ENCODE measurements around the gene DLG2.
"Not testable (repeated sequence)": the region's sequence is repeated elsewhere in the genome, so short reads cannot be mapped to it uniquely, and the experiment has no call there.

Gene DLG2

DNA sequence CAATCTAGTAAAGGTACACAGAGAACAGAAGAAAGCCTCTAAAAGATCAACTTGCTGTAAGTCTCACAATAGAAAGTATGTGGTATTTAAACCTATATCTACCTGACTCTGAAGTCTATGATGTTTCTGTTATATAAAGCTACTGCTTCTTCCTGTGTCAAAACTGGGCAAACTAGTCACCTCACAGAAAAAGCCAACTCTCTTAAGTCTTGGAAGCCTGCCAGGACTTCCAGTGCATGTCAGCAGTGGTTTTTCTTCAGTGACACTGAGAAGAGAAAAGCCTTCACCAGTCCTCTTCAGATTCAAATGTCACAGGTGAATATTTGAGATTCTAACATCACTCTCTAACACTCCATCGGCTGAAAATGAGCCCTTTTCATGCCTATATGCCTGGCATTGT is 808.0 kb downstream of the DLG2 start:
- DNase-seq = no peak

GRCh38 chr11:84817998-84818397 is 809.1 kb downstream of the DLG2 start:
- no peak for DNase-seq

DNA sequence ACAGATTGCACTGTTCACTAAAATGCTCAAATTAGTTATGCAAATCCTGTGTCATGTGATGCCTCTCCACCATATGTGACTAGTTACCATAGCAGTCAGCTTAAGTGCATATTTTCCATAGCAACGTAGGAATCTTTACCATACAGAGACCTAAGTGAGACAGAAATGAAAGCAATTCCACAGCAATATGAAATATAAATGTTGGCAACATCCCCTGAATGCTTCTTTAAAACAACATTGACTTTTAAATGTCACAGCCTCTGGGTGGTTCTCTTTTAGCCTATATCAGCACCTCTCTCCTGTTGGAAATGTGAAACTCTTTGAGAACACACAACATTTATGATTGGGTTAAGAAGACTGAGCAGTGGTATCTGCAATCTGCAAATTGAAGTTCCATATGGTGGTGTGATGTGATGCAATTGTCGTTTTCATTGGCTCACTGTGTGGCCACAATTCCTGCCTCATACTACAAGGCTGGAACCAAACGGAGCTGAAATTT is 814.6 kb downstream of the DLG2 start:
- DNase-seq = no peak

- DNase-seq = no peak
Measured at GRCh38 chr11:84806354-84806753, 820.8 kb downstream of the DLG2 start.

GRCh38 chr11:84804041-84804440 is 823.1 kb downstream of the DLG2 start:
- DNase-seq = no peak

DNA sequence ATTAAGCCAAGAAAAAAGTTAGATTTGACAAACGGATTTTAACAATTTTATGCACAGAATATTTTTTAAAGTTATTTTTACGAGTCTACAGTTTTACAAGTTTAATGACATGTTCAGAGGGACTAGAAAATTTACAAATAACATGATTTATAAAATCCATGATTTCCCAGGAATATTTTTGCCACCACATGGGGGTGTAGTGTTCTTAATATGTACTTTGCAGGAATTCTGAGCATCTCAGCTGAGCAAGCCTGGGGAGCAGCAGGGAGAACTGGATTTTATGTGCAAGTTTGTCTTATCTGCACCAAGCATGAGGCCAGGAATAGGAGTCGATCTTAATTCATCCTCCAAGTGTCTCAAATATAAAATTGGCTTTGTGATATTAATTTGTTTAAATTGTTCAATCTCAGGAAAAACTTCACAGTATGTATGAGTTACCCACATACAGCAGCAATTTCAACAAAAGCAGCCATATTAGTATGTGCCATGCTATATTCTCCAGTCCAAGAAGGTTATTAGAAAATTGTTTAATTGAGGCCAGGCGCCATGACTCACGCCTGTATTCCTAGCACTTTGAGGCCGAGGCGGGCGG is 826.3 kb downstream of the DLG2 start:
- no peak for DNase-seq

DNA sequence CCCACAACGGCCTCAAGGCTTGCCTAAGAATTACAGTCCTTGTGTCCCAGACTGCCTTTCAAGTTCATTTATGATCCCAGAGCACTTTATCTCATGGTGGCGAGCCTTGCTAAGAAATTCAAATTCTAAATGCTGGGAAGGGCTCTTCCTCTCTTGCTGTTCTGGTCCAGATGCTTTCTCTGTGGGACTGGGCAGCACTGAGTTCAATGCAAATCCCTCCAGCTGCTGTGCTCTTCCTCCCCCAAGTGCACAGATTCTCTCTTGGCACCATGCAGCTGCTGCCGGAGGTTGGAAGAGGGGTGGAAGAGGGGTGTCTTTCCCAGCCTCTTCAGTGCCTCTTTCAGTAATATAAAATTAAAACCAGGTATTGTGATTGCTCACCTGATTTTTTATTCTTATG is 828.0 kb downstream of the DLG2 start:
- DNase-seq = no peak

DNA sequence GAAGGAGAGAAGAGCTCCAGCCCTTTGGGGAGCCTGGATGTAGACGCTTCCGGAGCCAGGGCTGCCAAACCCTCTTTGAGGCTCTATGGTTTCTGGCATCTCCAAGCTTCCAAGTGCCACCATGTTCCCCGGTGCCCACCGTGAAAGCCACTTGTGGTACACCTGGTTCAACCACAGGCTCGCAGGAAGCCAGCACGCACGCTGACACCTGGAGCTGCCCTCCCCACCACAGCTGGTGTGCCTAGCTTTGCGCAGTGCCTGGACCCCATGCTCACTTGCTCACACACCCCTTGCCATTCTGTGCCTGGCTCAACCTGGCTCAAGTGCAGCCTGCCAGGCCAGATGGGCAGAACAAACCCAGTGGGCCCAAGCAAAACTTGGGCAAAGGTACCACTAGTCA is 831.4 kb downstream of the DLG2 start:
- no peak for DNase-seq

DNA sequence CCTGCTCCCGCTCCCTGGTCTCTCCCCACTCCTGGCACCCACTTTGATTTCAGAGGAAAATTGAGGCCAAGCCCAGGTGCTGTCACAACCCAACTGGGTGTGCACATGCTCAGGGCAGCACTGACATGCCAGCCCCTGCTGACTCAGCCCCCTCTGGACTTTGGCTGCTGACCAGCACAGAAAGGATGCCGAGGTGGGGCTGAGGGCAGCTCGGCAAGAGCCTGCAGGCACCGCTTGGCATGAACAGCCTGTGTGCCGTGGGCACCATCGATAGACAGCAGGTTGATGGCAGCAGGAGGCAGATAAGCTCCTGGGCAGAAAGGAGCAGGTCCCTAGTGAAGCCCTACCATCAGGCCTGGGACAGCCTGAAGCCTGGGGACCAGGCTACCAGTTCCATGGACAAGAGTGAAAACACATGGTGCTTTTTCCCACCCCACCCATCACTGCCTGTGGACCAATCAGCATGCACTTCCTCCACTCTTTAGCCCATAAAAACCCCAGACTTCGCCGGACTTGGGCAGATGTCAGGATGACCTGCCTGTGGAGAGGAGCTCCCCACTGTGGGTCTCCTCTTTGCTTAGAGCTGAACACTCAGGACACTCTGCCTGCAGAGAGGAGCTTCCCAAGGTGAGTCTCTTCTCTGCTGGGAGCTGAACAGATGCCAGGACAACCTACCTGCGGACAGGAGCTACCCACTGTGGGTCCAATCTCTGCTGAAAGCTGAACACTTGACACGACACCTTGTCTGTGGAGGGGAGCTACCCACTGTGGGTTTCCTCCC is 832.3 kb downstream of the DLG2 start:
- DNase-seq = no peak

DNA sequence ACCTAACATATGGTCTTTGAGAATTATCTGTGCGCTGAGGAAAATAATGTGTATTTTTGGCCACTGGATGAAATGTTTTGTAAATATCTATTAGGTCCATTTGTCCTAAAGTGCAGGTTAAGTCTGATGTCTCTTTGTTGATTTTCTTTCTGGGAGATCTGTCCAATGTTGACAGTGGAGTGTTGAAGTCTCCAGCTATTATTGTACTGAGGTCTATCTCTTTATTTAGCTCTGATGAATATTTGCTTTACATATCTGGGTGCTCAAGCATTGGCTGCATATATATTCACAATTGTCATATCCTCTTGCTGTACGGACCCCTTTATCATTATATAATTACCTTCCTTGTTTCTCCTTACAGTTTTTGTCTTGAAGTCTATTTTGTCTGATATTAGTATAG is 833.8 kb downstream of the DLG2 start:
- no peak for DNase-seq

DNA sequence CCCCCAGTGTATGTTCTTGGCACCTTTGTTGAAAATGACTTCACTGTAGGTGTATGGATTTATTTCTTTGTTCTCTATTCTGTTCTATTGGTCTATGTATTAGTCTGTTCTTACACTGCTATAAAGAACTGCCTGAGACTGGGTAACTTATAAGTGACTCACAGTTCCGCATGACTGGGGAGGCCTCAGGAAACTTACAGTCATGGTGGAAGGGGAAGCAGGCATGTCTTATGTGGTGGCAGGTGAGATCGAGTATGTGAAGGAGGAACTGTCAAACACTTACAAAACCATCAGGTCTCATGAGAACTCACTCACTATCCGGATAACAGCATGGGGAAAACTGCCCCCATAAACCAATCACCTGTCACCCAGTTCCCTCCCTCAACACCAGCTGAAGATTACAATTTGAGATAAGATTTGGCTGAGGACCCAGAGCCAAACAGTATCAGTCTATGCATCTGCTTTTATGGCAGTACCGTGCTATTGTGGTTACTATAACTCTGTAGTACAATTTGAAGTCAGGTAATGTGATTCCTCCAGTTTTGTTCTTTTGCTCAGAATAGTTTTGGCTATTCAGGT is 836.2 kb downstream of the DLG2 start:
- no peak for DNase-seq

GRCh38 chr11:84788220-84788619 is 838.9 kb downstream of the DLG2 start:
- DNase-seq = no peak

DNA sequence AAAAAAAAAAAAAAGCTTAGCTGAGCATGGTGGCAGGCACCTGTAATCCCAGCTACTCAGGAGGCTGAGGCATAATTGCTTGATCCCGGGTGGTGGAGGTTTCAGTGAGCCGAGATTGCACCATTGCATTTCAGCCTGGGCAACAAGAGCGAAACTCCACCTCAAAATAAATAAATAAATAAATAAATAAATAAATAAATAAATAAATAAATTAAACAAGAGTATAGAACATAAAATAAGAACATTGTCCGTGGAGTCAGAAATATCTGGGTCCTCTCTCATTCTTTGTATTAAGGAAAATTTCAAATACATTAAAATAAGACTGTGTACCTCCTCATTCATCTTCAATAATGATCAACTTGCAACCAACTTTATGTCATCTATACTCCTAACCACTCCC is 843.0 kb downstream of the DLG2 start:
- DNase-seq = not testable (repeated sequence)

- no peak for DNase-seq
Measured at GRCh38 chr11:84780689-84781293, 846.4 kb downstream of the DLG2 start.

- no peak for DNase-seq
Measured at GRCh38 chr11:84775503-84775902, 851.6 kb downstream of the DLG2 start.

DNA sequence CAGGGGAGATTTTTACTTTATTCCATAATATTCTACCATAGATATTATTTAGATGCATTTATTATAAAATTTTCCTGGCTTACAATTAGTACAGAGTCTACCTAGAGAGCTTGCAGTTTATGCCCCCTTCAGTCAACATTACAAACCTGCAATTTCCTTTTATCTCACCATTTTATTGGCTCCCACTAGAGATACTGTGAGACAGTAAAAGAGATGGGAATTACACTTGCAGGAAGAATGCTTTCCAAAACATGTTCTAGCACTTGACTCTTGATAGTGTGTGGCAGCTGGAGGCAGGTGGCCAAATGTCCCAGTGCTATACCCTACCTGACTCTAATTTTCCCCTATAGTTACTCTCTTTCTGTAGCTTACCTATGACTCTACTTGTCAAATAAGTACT is 863.2 kb downstream of the DLG2 start:
- no peak for DNase-seq

- no peak for DNase-seq
Measured at GRCh38 chr11:84757711-84758110, 869.4 kb downstream of the DLG2 start.

DNA sequence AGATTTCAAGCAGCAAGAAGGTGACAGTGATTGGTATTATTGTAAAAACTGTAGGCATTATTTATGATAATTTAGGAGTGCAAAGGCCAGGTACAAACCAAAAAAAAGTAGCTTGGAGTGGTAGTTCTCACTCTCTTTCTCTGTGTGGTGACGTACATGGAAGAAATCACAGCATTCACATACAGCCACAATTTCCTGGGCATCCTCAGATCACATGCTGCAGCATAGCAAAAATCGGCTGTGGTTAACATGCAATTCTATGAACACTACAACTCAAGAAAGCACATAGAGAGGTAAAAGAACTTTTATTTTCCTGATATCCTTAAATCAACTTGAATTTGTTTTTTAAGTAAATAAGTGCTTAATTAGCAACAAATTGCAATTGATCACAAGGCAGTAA is 875.8 kb downstream of the DLG2 start:
- no peak for DNase-seq

DNA sequence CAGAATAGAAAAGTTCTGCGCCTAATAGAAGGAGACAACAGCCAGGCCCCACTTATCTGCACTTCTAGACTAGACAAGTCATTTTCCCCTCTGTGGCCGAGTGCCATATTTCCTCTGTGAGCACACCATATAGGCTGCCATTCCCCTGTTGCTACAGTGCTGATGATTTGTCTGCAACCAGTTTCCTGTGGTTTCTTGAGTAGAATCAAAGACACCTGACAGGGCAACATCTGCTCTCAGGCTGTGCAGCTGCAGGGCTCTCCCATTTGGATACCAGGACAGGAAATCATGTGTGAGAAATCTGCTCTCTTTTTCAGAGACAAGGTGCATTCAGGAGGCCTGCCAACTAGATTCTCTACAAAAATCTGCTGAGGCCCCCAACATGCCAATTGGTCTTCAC is 879.3 kb downstream of the DLG2 start:
- no peak for DNase-seq

DNA sequence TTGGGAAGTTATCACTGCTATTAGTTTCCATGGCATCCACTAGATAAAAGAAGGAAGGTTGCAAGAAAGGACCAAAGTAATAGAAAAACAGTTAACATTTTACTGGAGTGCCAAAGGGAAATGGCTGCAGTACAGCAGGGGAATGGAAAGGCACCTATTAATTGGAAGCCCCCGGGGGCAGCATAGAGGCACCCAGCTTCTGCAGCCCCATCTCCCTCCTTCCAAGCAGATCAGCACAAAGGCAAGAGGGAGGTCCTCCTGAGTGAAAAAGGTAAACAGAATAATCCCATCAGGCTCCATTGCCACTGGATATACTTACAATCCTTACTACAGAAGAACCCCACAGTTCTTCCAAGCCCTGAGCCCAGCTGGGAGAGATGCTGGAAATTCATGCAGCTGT is 887.1 kb downstream of the DLG2 start:
- no peak for DNase-seq

DNA sequence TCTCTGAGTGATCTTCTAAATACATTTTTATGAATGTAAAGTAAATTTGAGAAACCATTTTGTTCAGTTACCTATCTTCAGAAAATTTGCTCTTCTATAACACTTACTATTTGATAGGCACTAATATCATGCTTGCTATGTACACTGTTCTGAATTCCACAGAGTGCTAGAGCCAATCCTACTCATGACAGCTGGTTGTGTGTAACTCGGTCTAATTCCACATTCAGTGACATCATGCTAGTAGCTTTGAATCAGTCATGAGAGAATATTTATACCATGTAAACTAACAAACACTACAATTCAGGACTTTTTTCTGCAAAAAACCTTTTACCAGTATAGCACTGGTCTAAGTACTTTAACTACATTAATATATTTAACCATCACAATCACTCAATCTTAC is 902.9 kb downstream of the DLG2 start:
- DNase-seq = no peak

DNA sequence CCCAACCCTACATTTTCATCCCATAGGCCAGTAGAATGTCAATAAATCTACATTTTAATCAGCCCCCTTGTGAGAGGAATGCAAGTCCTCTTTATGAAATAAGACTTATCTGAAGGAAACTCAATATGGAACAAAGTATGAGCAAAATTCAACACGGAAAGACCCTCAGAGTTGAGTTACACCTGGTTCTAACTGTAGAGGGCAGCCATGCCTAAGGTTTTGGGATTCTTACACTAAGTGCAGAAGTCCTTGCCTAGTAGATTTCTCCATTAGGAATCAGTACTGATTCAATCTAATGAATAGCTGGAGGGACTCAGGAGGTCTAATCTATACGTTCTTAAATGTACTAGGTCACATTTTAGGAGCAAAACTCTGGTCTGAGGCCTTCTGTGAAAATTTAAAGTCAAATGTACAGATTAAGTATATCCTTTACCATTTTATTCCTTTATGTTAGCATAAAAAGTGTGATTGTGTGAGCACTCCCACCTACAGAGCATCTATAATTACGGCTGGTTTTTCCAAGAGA is 904.5 kb downstream of the DLG2 start:
- DNase-seq = no peak

DNA sequence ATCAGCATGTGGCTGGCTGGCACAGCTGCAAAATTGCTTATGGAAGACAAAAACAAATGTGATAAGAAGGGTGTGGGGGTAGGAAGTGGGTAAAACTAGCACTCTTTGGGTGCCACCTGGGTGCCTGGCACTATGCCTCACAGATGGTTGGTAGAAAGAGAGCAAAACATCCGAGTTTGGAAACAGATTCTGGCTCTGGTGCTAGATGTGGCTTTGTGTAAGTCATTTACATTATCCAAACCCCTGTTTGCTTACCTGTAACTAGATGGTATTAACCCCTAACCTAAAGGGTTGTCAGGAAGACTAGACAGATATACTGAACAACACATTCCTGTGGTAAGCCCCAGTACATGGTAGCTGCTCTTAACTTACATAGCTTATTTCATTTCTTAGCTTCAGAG is 905.6 kb downstream of the DLG2 start:
- DNase-seq = no peak
